Prostate gland (tissue), 2 donors: ENCODE measurements around the gene TP53RK. TPM values are rescaled to one million over a fixed set of nuclear protein-coding genes. Genes with fewer than 3 reads are reported as not detected.

Experiments used
- DNase-seq: peaks from one replicate; pipeline ENCODE4 v3.0.0-alpha.2; 2019; ENCODE audit warnings: low spot score
- H3K27ac ChIP-seq, 2 donors: fragments of 200-600 bp; sonication (generic); 2 replicates each; pipeline ENCODE4 v1.5.1; 2017 to 2019
- H3K27me3 ChIP-seq: fragments of 200-600 bp; sonication (generic); replicated peaks from 2 replicates; pipeline ENCODE4 v1.5.1; 2019; ENCODE audit not compliant: insufficient read depth
- H3K36me3 ChIP-seq, 2 donors: fragments of 200-600 bp; sonication (generic); 1 replicate in 1 of 2; 2 replicates in 1 of 2; pipeline versions ENCODE4 v1.5.1 to v1.8.1; 2017 to 2019
- H3K4me1 ChIP-seq: fragments of 200-600 bp; sonication (generic); replicated peaks from 2 replicates; pipeline ENCODE4 v1.5.1; 2019
- H3K4me3 ChIP-seq, 2 donors: fragments of 200-600 bp; sonication (generic); 2 replicates each; pipeline ENCODE4 v1.5.1; 2017 to 2019
- H3K9me3 ChIP-seq: fragments of 200-600 bp; sonication (generic); 2 replicates; pipeline ENCODE4 v1.5.1; 2017
- CTCF ChIP-seq, 4 experiments: fragments of 200-600 bp in 2 of 4; fragments of 450-650 bp in 2 of 4; sonication (generic) in 2 of 4; IDR thresholded peaks; 1 replicate in 3 of 4; 2 replicates in 1 of 4; pipeline ENCODE4 v1.5.1; 2016 to 2019; ENCODE audit warnings: antibody characterized with exemption in 4 of 4, mild to moderate bottlenecking in 2 of 4, moderate library complexity in 2 of 4
- POLR2A ChIP-seq: fragments of 450-650 bp; IDR thresholded peaks from one replicate; pipeline ENCODE4 v1.6.1; 2016; ENCODE audit warnings: antibody characterized with exemption, mild to moderate bottlenecking
- POLR2AphosphoS5 ChIP-seq: sonication (generic); formaldehyde crosslinking; IDR thresholded peaks from one replicate; pipeline ENCODE4 v1.6.1; 2017; ENCODE audit warnings: antibody characterized with exemption
- WGBS: methylation state at CpG from one replicate; pipeline ENCODE4 v1.1.5; 2018; 5-methylcytosine and 5-hydroxymethylcytosine counted together
- intact Hi-C: fragments of 100-400 bp; cut with DNase I; formaldehyde crosslinking; loops from one replicate; pipeline ENCODE4 v1.14.2; 2022
- total RNA-seq, 2 donors: library from RNA; depleted of rRNA; stranded (reverse); fragments of >200 nt; gene quantifications; one replicate each; pipeline ENCODE4 v1.1.0, GENCODE V29; 2016

The TP53RK gene
- total RNA-seq, 2 donors from 2014 or later: 23.2 to 29.6 TPM

- TF ChIP-seq POLR2AphosphoS5 (no peak), POLR2A (no peak), CTCF (IDR thresholded peaks at IDR 0.05) (no peak)
- intact Hi-C loops: no loop called here
- Histone ChIP-seq H3K27ac (no peak overlapping the region), H3K4me3 (no peak overlapping the region), H3K9me3 (no peaks in the 10 kb centered on the region), H3K36me3 (no peaks in the 10 kb centered on the region), H3K4me1 (no peaks in the 10 kb centered on the region), H3K27me3 (no peaks in the 10 kb centered on the region)
- DNase-seq: no peak
- 92% methylated on average over 8 of the region's 8 CpGs for WGBS
Measured at GRCh38 chr20:46702447-46703203, 13.4 kb upstream of the TP53RK start.

DNA sequence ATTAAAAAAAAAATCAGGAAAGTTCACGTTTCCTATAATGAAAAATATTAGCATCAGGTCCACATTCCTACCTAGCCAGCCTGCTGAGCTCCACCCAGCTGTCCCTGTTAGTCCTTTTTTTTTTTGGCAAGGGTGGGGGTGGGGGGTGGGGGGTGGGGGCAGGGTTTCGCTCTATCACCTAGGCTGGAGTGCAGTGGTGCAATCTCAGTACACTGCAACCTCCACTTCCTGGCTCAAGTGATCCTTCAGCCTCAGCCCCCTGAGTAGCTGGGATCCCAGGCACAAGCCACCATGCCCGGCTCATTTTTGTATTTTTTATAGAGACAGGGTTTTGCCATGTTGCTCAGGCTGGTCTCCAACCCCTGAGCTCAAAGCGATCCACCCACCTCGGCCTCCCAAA, 12.7 kb upstream of the TP53RK start:
- intact Hi-C loops: no loop called here
- WGBS: 78% methylated on average over 5 of the region's 5 CpGs

GRCh38 chr20:46701556-46701955, 12.3 kb upstream of the TP53RK start:
- intact Hi-C loops: no loop called here
- no peak for TF ChIP-seq POLR2A
- TF ChIP-seq POLR2AphosphoS5: no peak
- no peak for TF ChIP-seq CTCF (IDR thresholded peaks at IDR 0.05)
- no peaks in the 10 kb centered on the region for H3K27me3 ChIP-seq
- 69% methylated on average over 4 of the region's 4 CpGs for WGBS
- no peak overlapping the region for H3K27ac ChIP-seq
- no peaks in the 10 kb centered on the region for H3K4me1 ChIP-seq
- no peaks in the 10 kb centered on the region for H3K36me3 ChIP-seq
- no peak overlapping the region for H3K4me3 ChIP-seq
- no peaks in the 10 kb centered on the region for H3K9me3 ChIP-seq
- no peak for DNase-seq

More for the DNA sequence above, 12.7 kb upstream of the TP53RK start:
- Histone ChIP-seq H3K4me3 (no peak overlapping the region), H3K36me3 (no peaks in the 10 kb centered on the region), H3K27ac (no peak overlapping the region), H3K4me1 (no peaks in the 10 kb centered on the region), H3K27me3 (no peaks in the 10 kb centered on the region), H3K9me3 (no peaks in the 10 kb centered on the region)
- no peak for TF ChIP-seq POLR2A
- no peak for DNase-seq

- H3K9me3 ChIP-seq: no peaks in the 10 kb centered on the region
- H3K36me3 ChIP-seq: no peaks in the 10 kb centered on the region
- H3K27ac ChIP-seq: no peak overlapping the region
- no peaks in the 10 kb centered on the region for H3K27me3 ChIP-seq
- no peak for TF ChIP-seq POLR2AphosphoS5
- TF ChIP-seq CTCF (IDR thresholded peaks at IDR 0.05): no peak
- no peak for TF ChIP-seq POLR2A
- DNase-seq: no peak
- no peaks in the 10 kb centered on the region for H3K4me1 ChIP-seq
- WGBS: 80% methylated on average over 2 of the region's 2 CpGs
- no peak overlapping the region for H3K4me3 ChIP-seq
- intact Hi-C loops: no loop called here
Measured at GRCh38 chr20:46701057-46701456, 11.8 kb upstream of the TP53RK start.

DNA sequence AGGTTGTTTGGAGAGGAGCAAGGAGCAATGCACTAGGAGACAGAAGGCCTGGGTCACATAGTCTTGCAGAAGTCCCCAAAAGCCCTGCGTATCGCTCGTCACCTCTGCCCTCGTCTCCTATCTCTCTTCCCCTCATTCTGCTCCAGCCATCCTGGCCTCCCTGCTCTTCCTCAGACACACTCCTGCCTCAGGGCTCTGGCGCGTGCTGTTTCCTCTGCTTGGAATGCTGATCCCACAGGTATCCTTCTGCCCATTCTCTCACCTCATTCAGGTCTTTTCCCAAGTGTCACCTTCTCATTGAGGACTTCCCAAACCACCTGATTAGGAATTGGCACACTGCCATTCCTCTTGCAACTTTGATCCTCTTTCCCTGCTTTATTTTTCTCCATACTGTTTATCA, 11.2 kb upstream of the TP53RK start:
- DNase-seq: no peak
- TF ChIP-seq POLR2AphosphoS5 (no peak), POLR2A (no peak), CTCF (IDR thresholded peaks at IDR 0.05) (no peak)
- H3K9me3 ChIP-seq: no peaks in the 10 kb centered on the region
- H3K4me1 ChIP-seq: no peaks in the 10 kb centered on the region
- intact Hi-C loops: no loop called here
- H3K4me3 ChIP-seq: no peak overlapping the region
- 92% methylated on average over 6 of the region's 6 CpGs for WGBS
- no peaks in the 10 kb centered on the region for H3K27me3 ChIP-seq
- no peaks in the 10 kb centered on the region for H3K36me3 ChIP-seq
- no peak overlapping the region for H3K27ac ChIP-seq
